ENCODE results near the gene ANKDD1A. TPM values are rescaled to one million over a fixed set of nuclear protein-coding genes. Genes with fewer than 3 reads are reported as not detected.
A peak's percentile ranks its signal among the peaks of the same experiment; 100 is the strongest.

Gene ANKDD1A
- total and polyA plus RNA-seq, 8 donors: 1.5 to 43.8 (median 5.2) TPM

DNA sequence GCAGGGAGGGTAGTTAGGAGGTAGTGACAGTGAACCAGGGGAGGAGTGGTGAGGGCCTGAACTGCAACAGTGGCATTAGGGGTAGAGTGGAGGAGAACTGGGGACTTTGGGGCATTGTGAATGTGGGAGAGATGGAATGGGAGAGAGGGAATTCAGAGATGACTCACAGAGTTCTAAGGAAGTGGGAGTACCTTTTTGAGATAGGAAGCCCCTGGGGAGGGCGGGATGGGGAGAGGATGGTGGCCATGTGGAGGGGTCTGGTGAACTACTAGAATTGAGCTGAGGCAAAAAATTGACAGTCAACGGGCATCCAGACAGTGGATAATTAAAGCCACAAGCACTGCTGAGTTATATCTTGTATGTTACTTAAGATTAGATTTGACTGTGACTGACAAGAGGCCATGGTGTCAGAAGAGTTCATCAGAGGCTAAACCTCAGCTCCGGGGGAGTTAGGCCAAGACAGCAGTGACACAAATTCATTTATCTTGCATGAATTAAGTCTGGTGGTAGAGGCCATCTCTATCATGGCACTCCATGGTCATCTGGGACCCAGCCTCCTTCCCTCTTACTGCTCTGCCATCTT lies 36.0 kb upstream of the ANKDD1A start:
- H3K4me3 ChIP-seq: no peak overlapping the region
- DNase-seq: no peak
- no peak overlapping the region for H3K27ac ChIP-seq
- peaks cover 10 to 56% (median 17%) of the 10 kb centered on the region in 4 donors for H3K4me1 ChIP-seq
- H3K36me3 ChIP-seq: no peaks in the 10 kb centered on the region
- H3K9me3 ChIP-seq: no peaks in the 10 kb centered on the region
- intact Hi-C loops (cut with DNase I; ENCODE audit: low total_unique reads): no loop called here
- no peaks in the 10 kb centered on the region for H3K27me3 ChIP-seq
- WGBS, 5 donors: 58 to 68% (median 61%) methylated on average over 3 of the region's 3 CpGs
- TF ChIP-seq EP300 (IDR thresholded peaks at IDR 0.05) (no peak), POLR2A (IDR thresholded peaks at IDR 0.05) (no peak), POLR2AphosphoS5 (IDR thresholded peaks at IDR 0.05) (no peak)
- TF ChIP-seq, protein P1, sequence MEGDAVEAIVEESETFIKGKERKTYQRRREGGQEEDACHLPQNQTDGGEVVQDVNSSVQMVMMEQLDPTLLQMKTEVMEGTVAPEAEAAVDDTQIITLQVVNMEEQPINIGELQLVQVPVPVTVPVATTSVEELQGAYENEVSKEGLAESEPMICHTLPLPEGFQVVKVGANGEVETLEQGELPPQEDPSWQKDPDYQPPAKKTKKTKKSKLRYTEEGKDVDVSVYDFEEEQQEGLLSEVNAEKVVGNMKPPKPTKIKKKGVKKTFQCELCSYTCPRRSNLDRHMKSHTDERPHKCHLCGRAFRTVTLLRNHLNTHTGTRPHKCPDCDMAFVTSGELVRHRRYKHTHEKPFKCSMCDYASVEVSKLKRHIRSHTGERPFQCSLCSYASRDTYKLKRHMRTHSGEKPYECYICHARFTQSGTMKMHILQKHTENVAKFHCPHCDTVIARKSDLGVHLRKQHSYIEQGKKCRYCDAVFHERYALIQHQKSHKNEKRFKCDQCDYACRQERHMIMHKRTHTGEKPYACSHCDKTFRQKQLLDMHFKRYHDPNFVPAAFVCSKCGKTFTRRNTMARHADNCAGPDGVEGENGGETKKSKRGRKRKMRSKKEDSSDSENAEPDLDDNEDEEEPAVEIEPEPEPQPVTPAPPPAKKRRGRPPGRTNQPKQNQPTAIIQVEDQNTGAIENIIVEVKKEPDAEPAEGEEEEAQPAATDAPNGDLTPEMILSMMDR (IDR thresholded peaks at IDR 0.05): no peak

DNA sequence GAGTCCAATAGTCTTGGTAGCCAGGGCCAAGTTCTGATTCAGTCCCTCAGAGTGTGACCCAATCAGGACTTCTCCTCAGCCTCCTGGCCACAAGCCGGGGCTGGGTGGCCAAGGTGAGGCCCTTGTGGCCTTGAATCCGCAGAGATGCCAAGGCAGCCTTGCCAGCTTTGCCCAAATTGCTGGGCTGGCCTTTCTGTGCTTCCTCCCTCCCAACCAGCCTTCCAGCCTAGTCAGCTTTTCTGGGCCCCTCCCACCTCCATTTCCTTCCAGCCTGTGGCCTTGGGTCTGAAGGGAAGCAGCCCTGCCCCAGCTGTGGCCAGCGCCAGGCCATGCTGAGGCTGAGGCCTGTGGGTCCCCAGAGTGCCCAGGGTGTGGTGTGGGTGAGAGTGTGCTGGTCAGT lies 34.3 kb upstream of the ANKDD1A start:
- H3K36me3 ChIP-seq: no peaks in the 10 kb centered on the region
- H3K4me3 ChIP-seq: no peak overlapping the region
- peaks cover 10 to 51% (median 23%) of the 10 kb centered on the region in 4 donors for H3K4me1 ChIP-seq
- H3K27me3 ChIP-seq: no peaks in the 10 kb centered on the region
- TF ChIP-seq EP300 (IDR thresholded peaks at IDR 0.05): no peak
- TF ChIP-seq, protein P1 (IDR thresholded peaks at IDR 0.05): no peak
- TF ChIP-seq POLR2AphosphoS5 (IDR thresholded peaks at IDR 0.05): peak in 2 of 3 donors; percentile 27 to 44
- DNase-seq: peak; percentile 53 to 64
- H3K9me3 ChIP-seq: no peaks in the 10 kb centered on the region
- 34 to 72% (median 45%) methylated on average over 3 of the region's 3 CpGs for WGBS, 5 donors
- H3K27ac ChIP-seq: peak overlapping the region in 4 of 5 donors; percentile 46 to 73 (median 60)
- intact Hi-C loops (cut with DNase I; ENCODE audit: low total_unique reads): no loop called here

DNA sequence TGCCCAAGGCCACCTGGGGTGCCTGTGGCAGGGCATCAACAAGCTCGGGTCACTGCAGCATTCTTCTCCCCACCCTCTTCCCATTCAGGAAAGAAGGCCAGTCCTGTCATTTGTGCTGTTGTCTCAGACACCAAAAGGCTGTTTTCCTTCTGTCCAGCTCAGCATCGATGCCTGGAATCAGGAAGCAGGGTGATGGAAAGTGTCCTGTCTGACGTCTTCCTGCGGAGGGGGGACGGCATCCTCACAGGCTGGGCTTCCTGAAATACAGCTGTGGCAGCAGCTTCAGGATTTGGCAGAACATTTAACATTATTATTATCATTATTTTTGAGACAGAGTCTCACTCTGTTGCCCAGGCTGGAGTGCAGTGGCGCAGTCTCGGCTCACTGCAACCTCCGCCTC lies 33.0 kb upstream of the ANKDD1A start:
- Histone ChIP-seq H3K9me3 (no peaks in the 10 kb centered on the region), H3K4me3 (no peak overlapping the region), H3K27me3 (no peaks in the 10 kb centered on the region), H3K27ac (peak overlapping the region in 4 of 5 donors; percentile 46 to 73 (median 60)), H3K4me1 (peaks cover 20 to 51% (median 24%) of the 10 kb centered on the region in 4 donors), H3K36me3 (no peaks in the 10 kb centered on the region)
- DNase-seq: peak in 1 of 2 donors; percentile 65
- whole genome bisulfite sequencing, 5 donors: 73 to 80% (median 78%) methylated on average over 8 of the region's 8 CpGs
- TF ChIP-seq, protein P1 (IDR thresholded peaks at IDR 0.05): no peak
- TF ChIP-seq POLR2A (IDR thresholded peaks at IDR 0.05) (no peak), POLR2AphosphoS5 (IDR thresholded peaks at IDR 0.05) (no peak), EP300 (IDR thresholded peaks at IDR 0.05) (no peak)
- intact Hi-C loops (cut with DNase I; ENCODE audit: low total_unique reads): no loop called here

DNA sequence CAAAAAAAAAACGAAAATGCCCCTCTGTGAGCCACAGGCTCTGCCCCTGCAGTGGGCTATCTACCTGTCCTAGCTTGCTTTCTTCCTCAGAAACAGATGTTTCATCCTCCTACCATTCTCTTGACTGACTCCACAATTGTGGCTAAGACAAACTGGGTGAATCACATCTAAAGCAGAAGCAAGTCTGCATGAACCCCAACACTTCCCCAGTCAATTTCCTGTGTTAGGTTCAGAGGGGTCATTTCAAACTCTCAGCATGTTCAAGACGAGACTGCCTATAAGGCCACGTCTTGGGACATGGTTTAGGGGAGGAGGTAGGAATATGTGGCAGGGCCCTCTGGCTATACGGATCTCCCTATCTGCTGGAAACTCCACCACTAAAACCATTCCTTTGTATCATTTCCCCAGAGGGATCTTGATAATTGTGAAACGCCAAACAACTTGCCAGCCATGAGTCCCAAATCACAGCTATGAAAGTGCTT lies 28.6 kb upstream of the ANKDD1A start:
- Histone ChIP-seq H3K27ac (peak overlapping the region in 4 of 5 donors; percentile 46 to 82 (median 68)), H3K36me3 (no peaks in the 10 kb centered on the region), H3K9me3 (no peaks in the 10 kb centered on the region), H3K4me1 (peaks cover 14 to 38% (median 21%) of the 10 kb centered on the region in 4 donors), H3K27me3 (no peaks in the 10 kb centered on the region), H3K4me3 (no peak overlapping the region)
- DNase-seq: no peak
- WGBS, 5 donors: 61 to 74% (median 67%) methylated on average over 5 of the region's 5 CpGs
- intact Hi-C loops (cut with DNase I; ENCODE audit: low total_unique reads): no loop called here
- TF ChIP-seq POLR2A (IDR thresholded peaks at IDR 0.05): no peak
- TF ChIP-seq EP300 (IDR thresholded peaks at IDR 0.05): no peak
- TF ChIP-seq, protein P1 (IDR thresholded peaks at IDR 0.05): no peak
- TF ChIP-seq POLR2AphosphoS5 (IDR thresholded peaks at IDR 0.05): peak in 1 of 3 donors; percentile 18

Data from stomach (tissue), 9 donors.